ENCODE measurements around the gene KRTAP9-9.
"Not testable (repeated sequence)": the region's sequence is repeated elsewhere in the genome, so short reads cannot be mapped to it uniquely, and the experiment has no call there.

Gene KRTAP9-9

DNA sequence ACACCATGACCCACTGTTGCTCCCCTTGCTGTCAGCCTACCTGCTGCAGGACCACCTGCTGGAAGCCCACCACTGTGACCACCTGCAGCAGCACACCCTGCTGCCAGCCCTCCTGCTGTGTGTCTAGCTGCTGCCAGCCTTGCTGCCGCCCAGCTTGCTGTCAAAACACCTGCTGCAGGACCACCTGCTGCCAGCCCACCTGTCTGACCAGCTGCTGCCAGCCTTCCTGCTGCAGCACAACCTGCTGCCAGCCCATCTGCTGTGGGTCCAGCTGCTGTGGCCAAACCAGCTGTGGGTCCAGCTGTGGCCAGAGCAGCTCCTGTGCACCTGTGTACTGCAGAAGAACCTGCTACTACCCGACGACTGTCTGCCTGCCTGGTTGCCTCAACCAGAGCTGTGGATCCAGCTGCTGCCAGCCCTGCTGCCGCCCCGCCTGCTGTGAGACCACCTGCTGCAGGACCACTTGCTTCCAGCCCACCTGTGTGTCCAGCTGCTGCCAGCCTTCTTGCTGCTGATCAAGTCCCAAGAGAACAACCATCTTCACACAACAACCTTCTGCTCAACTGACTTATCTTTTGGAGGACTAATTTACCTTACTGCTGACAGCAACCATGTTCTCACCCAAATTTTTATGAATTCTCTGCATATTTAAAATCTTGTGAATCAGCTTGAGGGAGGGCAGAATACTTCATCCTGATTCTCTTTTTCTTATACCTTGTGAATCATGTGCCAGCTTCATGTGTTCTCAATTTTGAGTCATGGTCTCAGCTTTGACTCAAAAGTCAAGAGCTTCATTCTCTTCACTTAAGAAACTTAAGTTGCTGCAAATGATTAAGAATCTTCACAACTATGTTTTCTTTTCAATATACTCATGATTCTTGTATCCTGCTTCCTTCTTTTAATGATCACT lies at the start of gene KRTAP9-9:
TSS of gene KRTAP9-9 (plus strand) at position 4 of the 910 bp plus-strand sequence.
- not testable (repeated sequence) for DNase-seq

GRCh38 chr17:41211845-41212466 lies 43.2 kb upstream of the KRTAP9-9 start:
- DNase-seq = no peak

DNA sequence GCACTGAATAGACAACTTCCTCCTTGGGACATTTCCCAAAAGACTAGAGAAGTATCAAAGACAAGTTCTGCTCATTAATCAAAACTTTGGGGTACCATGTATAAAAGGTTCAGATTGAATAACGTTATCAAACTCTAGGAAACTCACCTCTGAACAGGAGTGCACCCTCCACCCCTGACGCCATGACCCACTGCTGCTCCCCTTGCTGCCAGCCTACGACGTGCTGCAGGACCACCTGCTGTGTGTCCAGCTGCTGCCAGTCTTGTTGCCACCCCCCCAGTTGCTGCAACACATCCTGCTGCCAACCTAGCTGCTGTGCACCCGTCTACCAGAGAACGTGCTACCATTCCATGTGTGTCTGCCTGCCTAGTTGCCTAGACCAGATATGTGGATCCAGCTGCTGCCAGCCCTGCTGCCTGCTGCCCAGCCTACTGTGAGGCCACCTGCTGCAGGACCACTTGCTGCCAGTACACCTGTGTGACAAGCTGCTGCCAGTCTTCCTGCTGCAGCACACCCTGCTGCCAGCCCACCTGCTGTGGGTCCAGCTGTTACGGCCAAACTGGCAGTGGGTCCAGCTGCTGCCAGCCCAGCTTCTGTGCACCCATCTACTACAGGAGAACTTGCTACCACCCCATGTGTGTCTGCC lies 42.5 kb upstream of the KRTAP9-9 start:
- DNase-seq = no peak

GRCh38 chr17:41215681-41216080 lies 39.5 kb upstream of the KRTAP9-9 start:
- no peak for DNase-seq

DNA sequence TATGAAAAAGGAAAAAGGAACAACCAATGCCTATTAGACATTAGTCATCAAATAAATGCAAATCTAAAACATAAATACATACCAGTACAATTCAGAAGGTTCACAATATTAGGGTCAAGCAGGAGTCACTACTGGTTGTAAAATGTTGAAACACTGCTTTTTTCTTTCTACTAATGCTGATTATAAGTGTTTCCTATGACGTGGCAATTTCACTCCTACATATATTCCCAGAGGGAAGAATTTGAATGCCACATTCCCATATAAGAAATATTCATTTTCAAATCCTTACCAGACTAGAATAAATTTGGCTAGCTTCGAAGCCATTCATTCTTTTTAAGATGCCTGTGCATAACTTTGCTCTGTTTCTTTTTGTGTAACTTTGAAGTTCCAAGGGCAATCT lies 31.4 kb upstream of the KRTAP9-9 start:
- DNase-seq = no peak

- no peak for DNase-seq
Measured at GRCh38 chr17:41226051-41226450, 29.1 kb upstream of the KRTAP9-9 start.

- DNase-seq = not testable (repeated sequence)
Measured at GRCh38 chr17:41226598-41227095, 28.5 kb upstream of the KRTAP9-9 start, which contains the start of gene KRTAP9-2. Gene KRTAP9-2 (plus strand): TSS chr17:41226648. CDS start chr17:41226655, 7 bp downstream.

- DNase-seq = no peak
Measured at GRCh38 chr17:41230094-41230493, 25.1 kb upstream of the KRTAP9-9 start.

DNA sequence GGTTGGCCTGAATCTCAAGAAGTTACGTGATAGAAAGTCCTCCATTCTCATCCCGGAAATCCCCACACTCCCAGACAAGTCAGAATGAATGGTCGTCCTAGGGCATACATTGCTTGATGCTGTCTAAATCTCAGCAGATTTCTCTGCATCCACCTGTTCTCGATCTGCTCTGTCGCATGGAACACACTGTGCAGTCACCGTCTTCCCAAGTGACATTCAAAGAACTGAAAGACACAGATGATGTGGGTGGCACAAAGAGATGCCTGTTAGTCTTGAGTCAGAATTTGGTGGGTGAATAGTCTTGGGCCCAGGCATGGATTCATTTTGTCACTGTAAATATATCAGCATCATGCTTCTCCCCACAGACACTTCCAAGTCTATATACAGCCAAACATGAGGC lies 23.5 kb upstream of the KRTAP9-9 start:
- no peak for DNase-seq

GRCh38 chr17:41232399-41233105 lies 22.6 kb upstream of the KRTAP9-9 start, which contains the start of gene KRTAP9-3:
Gene KRTAP9-3 (plus strand): TSS chr17:41232449. CDS start chr17:41232502, 53 bp downstream.
- DNase-seq = not testable (repeated sequence)

DNA sequence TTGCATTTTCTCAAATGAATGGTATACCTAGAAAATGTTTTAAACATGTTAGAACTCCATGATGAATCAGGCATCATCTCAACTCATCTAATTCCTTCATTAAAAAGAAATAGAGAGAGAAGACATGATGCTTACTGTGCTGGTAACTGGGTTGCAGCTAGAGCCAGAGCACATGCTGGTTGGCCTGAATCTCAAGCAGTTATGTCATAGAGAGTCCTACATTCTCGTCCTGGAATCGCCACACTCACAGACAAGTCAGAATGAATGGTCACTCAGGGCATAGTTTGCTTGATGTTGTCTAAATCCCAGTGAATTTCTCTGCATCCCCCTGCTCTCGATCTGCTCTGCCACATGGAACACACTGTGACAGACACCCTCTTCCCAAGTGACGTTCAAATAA lies 18.1 kb upstream of the KRTAP9-9 start:
- DNase-seq = not testable (repeated sequence)

- DNase-seq = not testable (repeated sequence)
Measured at GRCh38 chr17:41237949-41238437, 17.2 kb upstream of the KRTAP9-9 start, which contains the start of gene KRTAP9-8. Gene KRTAP9-8 (plus strand): TSS chr17:41237999. CDS start chr17:41238052, 53 bp downstream.

- DNase-seq = not testable (repeated sequence)
Measured at GRCh38 chr17:41246995-41247787, 8.0 kb upstream of the KRTAP9-9 start.

- DNase-seq = not testable (repeated sequence)
Measured at GRCh38 chr17:41249637-41250240, 5.4 kb upstream of the KRTAP9-9 start, which contains the start of gene KRTAP9-4. Gene KRTAP9-4 (plus strand): TSS chr17:41249687. CDS start chr17:41249721, 34 bp downstream.

DNA sequence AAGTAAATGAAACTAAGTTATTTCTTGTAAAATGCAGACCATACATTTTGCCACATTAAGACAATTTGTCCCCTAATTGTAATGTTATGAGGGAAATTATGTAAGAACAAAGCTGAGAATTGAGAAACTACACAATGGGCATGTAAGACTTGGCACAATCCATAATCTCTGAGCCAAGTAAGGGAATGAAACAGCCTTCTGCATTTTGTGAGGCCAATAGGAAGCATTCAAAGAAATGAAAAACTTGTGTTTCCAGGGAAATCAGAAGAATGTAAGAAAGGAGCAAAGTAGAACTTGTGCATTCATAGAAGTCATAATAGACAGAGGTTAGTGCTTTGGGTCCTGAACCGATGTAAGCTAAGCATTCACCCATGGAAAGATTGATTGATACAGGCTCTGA lies 3.9 kb upstream of the KRTAP9-9 start:
- no peak for DNase-seq

GRCh38 chr17:41254861-41255260 lies 323 bp upstream of the KRTAP9-9 start:
- DNase-seq = no peak

DNA sequence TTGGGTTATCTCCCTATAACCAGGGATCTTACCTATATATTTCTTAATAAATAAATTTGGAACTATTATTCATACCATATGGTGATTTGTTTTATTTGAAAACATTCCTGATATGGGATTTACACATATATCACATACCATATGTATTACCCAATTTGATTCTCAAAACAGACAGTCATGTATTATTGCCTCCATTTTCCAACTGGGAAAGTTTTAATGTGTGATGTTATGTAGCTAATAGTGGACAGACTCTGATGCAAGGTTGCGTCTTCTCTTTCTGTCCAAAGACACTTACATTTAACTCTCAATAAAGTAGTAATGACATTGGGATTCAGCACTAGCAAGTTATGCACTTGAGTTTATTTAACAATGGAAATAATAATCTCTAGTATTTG lies 1.1 kb downstream of the KRTAP9-9 start:
- no peak for DNase-seq

- DNase-seq = no peak
Measured at GRCh38 chr17:41258406-41258805, 3.2 kb downstream of the KRTAP9-9 start.

DNA sequence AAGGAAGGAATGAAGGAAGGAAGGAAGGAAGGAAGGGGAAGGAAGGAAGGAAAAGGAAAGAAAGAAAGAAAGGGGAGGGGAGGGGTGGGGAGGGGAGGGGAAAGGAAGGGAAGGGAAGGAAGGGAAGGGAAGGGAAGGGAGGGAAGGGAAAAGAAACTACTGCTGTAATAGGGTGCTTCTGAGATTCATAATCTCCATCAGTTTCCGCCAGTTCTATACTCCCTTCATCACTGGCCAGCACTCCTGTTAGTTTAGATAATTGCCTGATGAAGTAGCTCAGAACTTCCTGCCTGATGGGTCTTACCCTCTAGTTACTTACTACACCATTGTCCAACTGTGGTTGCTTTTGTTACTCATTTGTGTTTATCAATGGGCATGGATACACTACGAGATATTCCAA lies 8.0 kb downstream of the KRTAP9-9 start:
- DNase-seq = no peak

- no peak for DNase-seq
Measured at GRCh38 chr17:41264599-41264998, 9.4 kb downstream of the KRTAP9-9 start.

GRCh38 chr17:41265078-41265477 lies 9.9 kb downstream of the KRTAP9-9 start, which contains the start of gene KRTAP9-6:
Gene KRTAP9-6 (plus strand): TSS chr17:41265378. CDS start chr17:41265378, 0 bp downstream.
- no peak for DNase-seq

All from cortex of kidney (tissue), 1 donor.